Measurements from ENCODE around the gene SEC11A.

SEC11A gene

GRCh38 chr15:84736375-84736774 is 20.4 kb upstream of the SEC11A start:
- TF ChIP-seq, protein P1, sequence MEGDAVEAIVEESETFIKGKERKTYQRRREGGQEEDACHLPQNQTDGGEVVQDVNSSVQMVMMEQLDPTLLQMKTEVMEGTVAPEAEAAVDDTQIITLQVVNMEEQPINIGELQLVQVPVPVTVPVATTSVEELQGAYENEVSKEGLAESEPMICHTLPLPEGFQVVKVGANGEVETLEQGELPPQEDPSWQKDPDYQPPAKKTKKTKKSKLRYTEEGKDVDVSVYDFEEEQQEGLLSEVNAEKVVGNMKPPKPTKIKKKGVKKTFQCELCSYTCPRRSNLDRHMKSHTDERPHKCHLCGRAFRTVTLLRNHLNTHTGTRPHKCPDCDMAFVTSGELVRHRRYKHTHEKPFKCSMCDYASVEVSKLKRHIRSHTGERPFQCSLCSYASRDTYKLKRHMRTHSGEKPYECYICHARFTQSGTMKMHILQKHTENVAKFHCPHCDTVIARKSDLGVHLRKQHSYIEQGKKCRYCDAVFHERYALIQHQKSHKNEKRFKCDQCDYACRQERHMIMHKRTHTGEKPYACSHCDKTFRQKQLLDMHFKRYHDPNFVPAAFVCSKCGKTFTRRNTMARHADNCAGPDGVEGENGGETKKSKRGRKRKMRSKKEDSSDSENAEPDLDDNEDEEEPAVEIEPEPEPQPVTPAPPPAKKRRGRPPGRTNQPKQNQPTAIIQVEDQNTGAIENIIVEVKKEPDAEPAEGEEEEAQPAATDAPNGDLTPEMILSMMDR (IDR thresholded peaks at IDR 0.05; ENCODE audit: insufficient read depth, low read depth, low read length, missing control alignments) = no peak
- no peak for DNase-seq (ENCODE audit: low read depth)
- no peak overlapping the region for H3K4me3 ChIP-seq (ENCODE audit: low read length)

- peak; percentile 75 for DNase-seq (ENCODE audit: low read depth)
- H3K4me3 ChIP-seq (ENCODE audit: low read length) = peak overlapping the region; percentile 41
These were observed 19.6 kb upstream of the SEC11A start for GRCh38 chr15:84735480-84736061.

- H3K4me3 ChIP-seq (ENCODE audit: low read length) = peak overlapping the region; percentile 41
- TF ChIP-seq, protein P1 (IDR thresholded peaks at IDR 0.05; ENCODE audit: insufficient read depth, low read depth, low read length, missing control alignments) = no peak
- DNase-seq (ENCODE audit: low read depth) = peak; percentile 82
These were observed 19.0 kb upstream of the SEC11A start for GRCh38 chr15:84734794-84735479.

GRCh38 chr15:84731774-84732173 is 15.8 kb upstream of the SEC11A start:
- TF ChIP-seq, protein P1 (IDR thresholded peaks at IDR 0.05; ENCODE audit: insufficient read depth, low read depth, low read length, missing control alignments) = no peak
- H3K4me3 ChIP-seq (ENCODE audit: low read length) = no peak overlapping the region
- no peak for DNase-seq (ENCODE audit: low read depth)

DNA sequence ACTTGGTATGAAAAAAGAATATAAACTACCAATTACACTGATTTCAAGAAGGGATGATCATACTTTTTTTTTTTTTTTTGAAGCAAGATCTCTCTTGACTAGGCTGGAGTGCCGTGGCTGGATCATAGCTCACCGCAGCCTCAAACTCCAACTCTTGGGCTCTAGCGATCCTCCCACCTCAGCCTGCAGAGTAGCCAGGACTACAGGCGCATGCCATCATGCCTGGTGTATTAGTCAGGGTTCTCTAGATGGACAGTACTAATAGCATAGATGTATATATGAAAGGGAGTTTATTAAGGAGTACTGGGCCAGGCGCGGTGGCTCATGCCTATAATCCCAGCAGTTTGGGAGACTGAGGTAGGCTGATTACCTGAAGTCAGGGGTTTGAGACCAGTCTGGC is 11.5 kb upstream of the SEC11A start:
- no peak overlapping the region for H3K4me3 ChIP-seq (ENCODE audit: low read length)
- TF ChIP-seq, protein P1 (IDR thresholded peaks at IDR 0.05; ENCODE audit: insufficient read depth, low read depth, low read length, missing control alignments) = no peak
- no peak for DNase-seq (ENCODE audit: low read depth)

DNA sequence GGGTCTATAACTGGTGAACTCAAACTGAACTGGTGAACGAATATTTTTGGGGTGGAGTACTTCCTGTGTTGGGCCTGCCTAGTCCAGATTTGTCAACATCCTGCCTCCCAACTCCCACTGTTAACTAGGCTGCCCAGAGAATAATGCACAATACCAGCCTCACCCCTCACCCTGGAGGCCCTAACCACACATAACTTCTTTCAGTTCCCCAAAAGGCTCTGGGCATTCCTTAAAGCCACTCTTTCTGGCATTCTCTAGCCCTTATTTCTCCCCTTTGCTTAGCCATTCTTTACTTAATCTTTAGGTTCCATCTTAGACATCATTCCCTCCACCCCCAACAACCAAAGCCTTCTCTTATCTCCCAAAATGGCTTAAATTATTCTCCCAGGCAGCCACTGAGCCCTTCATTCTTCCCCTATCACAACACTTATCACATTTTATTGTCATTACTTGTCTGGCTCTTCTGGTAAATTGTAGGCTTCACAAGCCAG is 9.1 kb upstream of the SEC11A start:
- DNase-seq (ENCODE audit: low read depth) = peak; percentile 21
- TF ChIP-seq, protein P1 (IDR thresholded peaks at IDR 0.05; ENCODE audit: insufficient read depth, low read depth, low read length, missing control alignments) = no peak
- no peak overlapping the region for H3K4me3 ChIP-seq (ENCODE audit: low read length)

DNA sequence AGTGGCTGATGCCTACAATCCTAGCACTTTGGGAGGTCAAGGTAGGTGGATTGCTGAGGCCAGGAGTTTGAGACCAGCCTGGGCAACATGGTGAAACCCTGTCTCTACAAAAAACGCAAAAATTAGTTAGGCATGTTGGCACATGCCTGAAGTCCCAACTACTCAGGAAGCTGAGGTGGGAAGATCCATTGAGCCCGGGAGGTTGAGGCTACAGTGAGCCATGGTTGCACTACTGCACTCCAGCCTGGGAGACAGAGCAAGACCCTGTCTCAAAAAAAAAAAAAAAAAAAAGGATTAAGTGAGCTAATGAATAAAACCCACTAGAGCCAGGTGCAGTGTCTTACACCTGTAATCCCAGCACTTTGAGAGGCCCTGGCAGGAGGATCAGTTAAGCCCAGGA is 6.7 kb upstream of the SEC11A start:
- TF ChIP-seq, protein P1 (IDR thresholded peaks at IDR 0.05; ENCODE audit: insufficient read depth, low read depth, low read length, missing control alignments) = no peak

More for the DNA sequence above, 6.7 kb upstream of the SEC11A start:
- H3K4me3 ChIP-seq (ENCODE audit: low read length) = no peak overlapping the region
- peak; percentile 52 for DNase-seq (ENCODE audit: low read depth)

All from epithelial cell of esophagus (primary cell).